Amygdala (tissue), 56 donors: Measurements from ENCODE around the gene RALBP1.

Experiments used
- DNase-seq, 56 donors: peaks; one replicate each; lab custom pipeline; 2025; lab: John Stamatoyannopoulos, UW

RALBP1 gene

GRCh38 chr18:9578306-9578705, 103.0 kb downstream of the RALBP1 start:
- no peak for DNase-seq

- DNase-seq = no peak
Measured at GRCh38 chr18:9581667-9582066, 106.4 kb downstream of the RALBP1 start.

DNA sequence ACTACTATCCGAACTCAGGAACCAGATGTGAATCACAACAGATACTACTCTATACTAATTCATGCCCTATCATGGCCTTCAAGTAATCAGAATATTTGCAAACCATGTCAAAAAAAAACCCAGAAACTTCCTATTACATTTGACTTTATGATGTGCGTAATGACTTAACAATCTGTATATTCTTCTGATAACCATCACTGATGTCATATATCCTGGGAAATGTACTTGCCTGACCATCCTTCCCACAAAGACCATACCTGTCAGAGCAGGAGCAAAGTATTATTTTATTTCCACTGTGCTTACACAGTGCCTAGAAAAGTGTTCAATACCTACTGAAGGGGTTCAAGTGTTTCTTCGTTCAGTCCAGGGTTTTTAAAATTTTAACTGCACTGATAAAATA, 111.5 kb downstream of the RALBP1 start:
- no peak for DNase-seq
